T-helper 1 cell treated with Interleukin-12 subunit alpha and Interleukin-12 subunit beta and Interleukin-4 antibody, amounts not matched to agents 30 μg/mL and 1 μg/mL, for 36 hours (primary cell): ENCODE data around the gene GSC2.

Source experiments
- H3K27ac Mint-ChIP-seq: one replicate; pipeline ENCODE4 v1.8.0; 2021; ENCODE audit warnings: mild to moderate bottlenecking, mixed read lengths
- H3K27me3 Mint-ChIP-seq: one replicate; pipeline ENCODE4 v1.8.0; 2021; ENCODE audit warnings: low read depth, mixed read lengths
- H3K36me3 Mint-ChIP-seq: one replicate; pipeline ENCODE4 v1.8.0; 2021; ENCODE audit warnings: low read depth, mixed read lengths
- H3K4me1 Mint-ChIP-seq: one replicate; pipeline ENCODE4 v1.8.0; 2021; ENCODE audit warnings: low read depth, mixed read lengths
- H3K4me3 Mint-ChIP-seq: one replicate; pipeline ENCODE4 v1.8.0; 2021; ENCODE audit warnings: mild to moderate bottlenecking, moderate library complexity, mixed read lengths
- H3K9me3 Mint-ChIP-seq: one replicate; pipeline ENCODE4 v1.8.0; 2021; ENCODE audit warnings: mixed read lengths

GSC2 gene, protein sequence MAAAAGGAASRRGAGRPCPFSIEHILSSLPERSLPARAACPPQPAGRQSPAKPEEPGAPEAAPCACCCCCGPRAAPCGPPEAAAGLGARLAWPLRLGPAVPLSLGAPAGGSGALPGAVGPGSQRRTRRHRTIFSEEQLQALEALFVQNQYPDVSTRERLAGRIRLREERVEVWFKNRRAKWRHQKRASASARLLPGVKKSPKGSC

GRCh38 chr22:19149991-19150390, at the start of gene GSC2:
TSS of gene GSC2 (minus strand) at chr22:19150292. CDS start at chr22:19150283, 9 bp downstream.
- Mint-ChIP-seq H3K36me3 (peaks cover 5% of the 10 kb centered on the region), H3K4me1 (peaks cover 4% of the 10 kb centered on the region), H3K27me3 (peaks cover 62% of the 10 kb centered on the region), H3K27ac (peak within 1 kb of the TSS; percentile 59), H3K9me3 (no peaks in the 10 kb centered on the region), H3K4me3 (peak within 1 kb of the TSS; percentile 75)

DNA sequence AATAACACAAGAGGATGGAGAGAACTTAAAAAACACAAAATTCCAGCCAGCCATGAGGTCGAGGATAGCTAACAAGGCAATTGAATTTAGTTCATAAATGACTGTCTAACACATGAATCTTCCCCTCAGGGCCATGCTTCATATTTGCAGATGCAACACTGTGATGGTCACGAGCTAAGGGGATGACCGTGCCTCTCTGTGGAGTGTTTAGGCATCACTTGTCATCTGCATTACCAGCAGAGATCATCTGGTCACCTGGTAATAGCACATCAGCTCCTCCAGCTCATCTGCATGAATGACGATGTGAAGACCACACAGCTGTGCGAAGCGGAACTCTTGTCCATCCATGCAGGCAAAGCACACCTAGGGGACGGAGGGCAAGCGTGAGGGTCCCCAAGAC, 49.4 kb upstream of the GSC2 start:
- H3K4me1 Mint-ChIP-seq, result peaks cover 8% of the 10 kb centered on the region

GRCh38 chr22:19197997-19198865, 48.1 kb upstream of the GSC2 start:
- H3K4me3 Mint-ChIP-seq, result no peak overlapping the region
- no peaks in the 10 kb centered on the region for H3K9me3 Mint-ChIP-seq
- H3K27ac Mint-ChIP-seq, result no peak overlapping the region
- H3K36me3 Mint-ChIP-seq, result no peaks in the 10 kb centered on the region
- H3K27me3 Mint-ChIP-seq, result peaks cover 5% of the 10 kb centered on the region
- H3K4me1 Mint-ChIP-seq, result peaks cover 8% of the 10 kb centered on the region

More for the DNA sequence above, 49.4 kb upstream of the GSC2 start:
- H3K4me3 Mint-ChIP-seq, result no peak overlapping the region
- peaks cover 9% of the 10 kb centered on the region for H3K27me3 Mint-ChIP-seq
- no peaks in the 10 kb centered on the region for H3K9me3 Mint-ChIP-seq
- no peaks in the 10 kb centered on the region for H3K36me3 Mint-ChIP-seq
- H3K27ac Mint-ChIP-seq, result no peak overlapping the region

- Mint-ChIP-seq H3K4me3 (no peak overlapping the region), H3K27ac (no peak overlapping the region), H3K9me3 (no peaks in the 10 kb centered on the region), H3K36me3 (no peaks in the 10 kb centered on the region), H3K27me3 (peaks cover 5% of the 10 kb centered on the region), H3K4me1 (peaks cover 8% of the 10 kb centered on the region)
Observed at GRCh38 chr22:19196841-19197612, 46.9 kb upstream of the GSC2 start.

- Mint-ChIP-seq H3K9me3 (no peaks in the 10 kb centered on the region), H3K27me3 (peaks cover 5% of the 10 kb centered on the region), H3K4me1 (peaks cover 8% of the 10 kb centered on the region), H3K4me3 (no peak overlapping the region), H3K36me3 (no peaks in the 10 kb centered on the region), H3K27ac (no peak overlapping the region)
Observed at GRCh38 chr22:19195796-19196731, 46.0 kb upstream of the GSC2 start.

DNA sequence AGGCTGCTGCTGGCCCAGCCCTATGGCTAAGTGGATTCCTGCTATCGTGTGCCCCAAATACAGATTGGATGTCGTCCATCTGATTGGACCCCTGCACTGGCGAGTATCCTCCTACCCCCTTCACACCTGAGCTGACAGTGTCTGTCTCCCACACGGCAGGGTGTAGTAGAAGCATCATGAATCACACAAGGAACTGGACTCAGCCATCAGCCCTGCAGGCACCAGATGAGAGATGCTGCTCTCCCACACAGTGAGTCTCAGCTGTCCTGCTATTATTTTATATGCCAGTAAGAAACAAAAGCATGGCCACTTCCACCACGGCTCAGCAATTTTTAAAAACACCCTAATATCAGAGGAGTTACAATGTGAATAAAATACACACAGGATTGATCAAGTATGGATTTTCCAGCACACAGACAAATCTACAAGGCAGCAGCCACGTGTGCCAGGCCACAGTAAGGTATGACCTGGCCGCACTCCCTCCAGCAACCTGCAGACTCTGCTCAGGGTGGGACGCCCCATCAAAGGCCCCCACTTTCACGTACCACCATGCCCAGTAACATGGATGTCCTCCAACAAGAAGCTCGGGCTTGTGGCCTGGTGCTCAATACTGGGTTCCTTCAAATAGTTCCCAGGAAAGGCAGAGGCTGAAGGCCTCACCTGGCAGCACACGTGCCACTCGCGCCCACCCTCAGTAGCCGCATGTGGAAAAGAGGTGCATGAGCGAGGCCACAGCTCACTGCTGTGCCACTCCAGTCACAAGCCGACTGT, 44.9 kb upstream of the GSC2 start:
- H3K9me3 Mint-ChIP-seq, result no peaks in the 10 kb centered on the region
- no peaks in the 10 kb centered on the region for H3K36me3 Mint-ChIP-seq
- H3K27ac Mint-ChIP-seq, result no peak overlapping the region
- peaks cover 8% of the 10 kb centered on the region for H3K4me1 Mint-ChIP-seq
- H3K27me3 Mint-ChIP-seq, result peaks cover 2% of the 10 kb centered on the region
- no peak overlapping the region for H3K4me3 Mint-ChIP-seq

- Mint-ChIP-seq H3K4me1 (peaks cover 6% of the 10 kb centered on the region), H3K27ac (no peak overlapping the region), H3K9me3 (no peaks in the 10 kb centered on the region), H3K4me3 (no peak overlapping the region), H3K36me3 (no peaks in the 10 kb centered on the region), H3K27me3 (no peaks in the 10 kb centered on the region)
Observed at GRCh38 chr22:19193879-19194278, 43.8 kb upstream of the GSC2 start.

DNA sequence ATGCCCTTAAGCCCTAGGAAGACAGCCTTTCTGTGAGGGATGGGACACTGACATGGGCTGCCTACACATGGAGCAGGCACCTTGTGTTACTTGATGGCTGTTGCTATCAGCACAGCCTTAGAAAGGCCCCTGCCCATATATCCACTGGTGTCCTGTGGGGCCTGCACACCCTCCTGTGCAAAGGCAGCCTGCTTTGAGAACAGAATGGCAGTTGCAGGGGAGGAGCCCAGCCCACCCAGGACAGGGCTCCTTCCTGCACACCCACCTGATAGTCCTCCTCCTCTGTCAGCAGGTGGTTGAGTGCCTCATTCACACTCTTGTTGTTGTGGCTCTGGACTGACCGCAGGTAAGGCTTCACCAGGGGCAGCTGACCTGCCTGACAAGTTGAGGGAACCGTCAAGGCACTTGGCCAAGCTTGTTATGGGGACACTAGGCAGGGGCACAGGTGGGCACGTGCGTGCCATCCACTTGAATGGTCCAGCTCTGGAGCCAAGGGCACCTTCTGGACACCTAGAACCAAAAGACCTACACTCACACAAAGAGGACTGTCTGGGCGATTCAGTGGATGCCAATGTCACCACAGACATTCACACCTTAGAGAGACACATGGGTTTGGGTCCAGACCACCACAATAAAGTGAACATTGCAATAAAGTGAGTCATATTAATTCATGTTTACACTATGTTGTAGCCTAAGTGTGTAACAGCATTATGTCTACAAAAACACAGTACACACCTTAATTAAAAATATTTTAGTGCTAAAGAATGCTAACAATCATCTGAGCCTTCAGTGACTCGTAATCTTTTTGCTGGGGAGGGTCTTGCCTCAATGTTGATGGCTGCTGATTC, 37.8 kb upstream of the GSC2 start:
- Mint-ChIP-seq H3K4me3 (no peak overlapping the region), H3K9me3 (no peaks in the 10 kb centered on the region), H3K27me3 (no peaks in the 10 kb centered on the region), H3K27ac (no peak overlapping the region), H3K4me1 (no peaks in the 10 kb centered on the region), H3K36me3 (no peaks in the 10 kb centered on the region)

DNA sequence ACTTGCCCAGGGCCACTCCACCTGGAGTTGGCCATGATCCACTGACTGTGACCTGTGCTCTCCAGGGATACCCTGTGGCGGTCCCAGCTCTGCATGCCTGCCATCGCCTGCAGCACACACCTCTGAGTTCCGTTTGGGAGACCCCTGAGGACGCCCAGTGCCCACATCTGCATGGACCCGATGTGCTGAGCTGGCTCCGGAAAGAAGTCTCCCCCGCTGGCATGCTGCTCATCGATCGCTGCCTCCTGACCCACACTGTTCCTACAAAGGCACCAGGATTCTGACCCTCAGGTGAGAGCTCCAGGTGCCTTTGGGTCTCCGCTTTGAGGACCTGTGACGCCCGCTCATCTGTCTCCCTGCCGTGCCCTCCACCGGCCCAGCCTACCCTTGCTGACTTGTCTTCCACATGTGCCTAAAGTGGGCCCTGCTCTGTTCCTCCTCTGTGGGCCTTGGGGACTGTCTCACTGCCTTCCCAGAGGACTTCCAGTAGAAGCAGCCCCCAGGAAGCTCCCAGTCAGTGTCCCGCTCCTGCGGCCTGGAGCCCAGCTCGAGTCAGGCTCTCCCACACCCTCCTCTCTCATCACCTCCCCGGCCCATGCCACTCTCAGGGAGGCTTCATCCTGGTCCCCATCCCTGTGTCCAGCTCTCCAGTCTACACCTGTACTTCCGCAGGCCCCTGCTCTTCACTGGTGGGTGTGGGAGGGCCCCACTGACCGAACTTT, 34.3 kb upstream of the GSC2 start:
- Mint-ChIP-seq H3K27ac (no peak overlapping the region), H3K36me3 (no peaks in the 10 kb centered on the region), H3K4me1 (peaks cover 12% of the 10 kb centered on the region), H3K4me3 (no peak overlapping the region), H3K9me3 (no peaks in the 10 kb centered on the region), H3K27me3 (no peaks in the 10 kb centered on the region)

DNA sequence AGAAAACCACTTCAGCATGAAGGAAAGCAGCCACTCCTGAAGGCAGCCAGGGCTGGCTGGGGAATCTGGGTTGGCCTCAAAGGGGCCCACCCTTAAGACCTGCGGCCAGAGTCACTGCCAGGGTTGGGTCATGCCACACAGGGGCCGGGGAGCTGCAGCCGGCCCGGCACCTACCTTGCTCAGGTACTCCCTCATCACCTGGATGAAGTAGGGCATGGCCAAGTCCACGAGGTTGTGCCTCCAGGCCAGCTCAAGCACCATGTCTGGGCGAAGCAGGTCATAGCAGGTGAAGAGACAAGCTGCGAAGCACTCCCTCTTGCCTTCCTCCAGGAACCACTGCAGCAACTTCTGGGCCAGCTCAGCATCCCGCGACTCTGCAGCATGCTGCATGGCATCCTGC, 33.1 kb upstream of the GSC2 start:
- H3K36me3 Mint-ChIP-seq, result no peaks in the 10 kb centered on the region
- H3K9me3 Mint-ChIP-seq, result no peaks in the 10 kb centered on the region
- no peak overlapping the region for H3K27ac Mint-ChIP-seq
- H3K4me1 Mint-ChIP-seq, result peaks cover 16% of the 10 kb centered on the region
- no peak overlapping the region for H3K4me3 Mint-ChIP-seq
- H3K27me3 Mint-ChIP-seq, result no peaks in the 10 kb centered on the region

DNA sequence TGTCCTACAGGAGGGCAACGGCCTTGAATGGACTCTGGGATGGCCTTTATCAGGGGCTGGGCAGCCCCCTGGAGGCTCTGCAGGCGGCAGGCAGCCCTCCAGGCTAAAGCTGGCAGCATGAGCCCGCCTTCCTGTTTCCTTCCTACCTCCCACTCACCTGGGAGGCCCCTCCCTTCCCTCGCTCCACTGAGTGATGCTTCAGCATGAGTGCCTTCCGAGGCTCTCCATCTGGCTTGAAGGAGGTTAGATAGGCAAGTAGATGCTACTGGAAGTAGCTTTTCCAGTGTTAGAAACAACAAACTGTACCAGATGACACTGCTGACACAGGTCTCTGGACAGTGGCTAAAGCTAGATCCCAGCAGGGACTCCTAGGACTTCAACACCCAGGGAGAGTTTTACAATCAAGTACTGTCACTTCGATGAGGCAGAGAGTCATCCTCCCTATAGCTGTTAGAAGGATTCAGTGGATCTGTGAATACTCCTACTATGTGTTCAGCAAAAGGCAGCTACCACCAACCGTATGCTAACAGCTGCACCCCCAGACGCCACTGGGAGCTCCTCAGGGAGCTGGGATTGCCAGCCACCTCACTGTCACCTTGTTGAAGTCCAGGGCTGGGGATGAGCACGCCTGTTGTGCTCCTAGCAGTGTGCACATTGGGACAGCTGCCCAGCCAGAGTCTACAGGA, 32.5 kb upstream of the GSC2 start:
- no peaks in the 10 kb centered on the region for H3K27me3 Mint-ChIP-seq
- H3K4me3 Mint-ChIP-seq, result no peak overlapping the region
- H3K4me1 Mint-ChIP-seq, result peaks cover 16% of the 10 kb centered on the region
- H3K9me3 Mint-ChIP-seq, result no peaks in the 10 kb centered on the region
- H3K27ac Mint-ChIP-seq, result no peak overlapping the region
- no peaks in the 10 kb centered on the region for H3K36me3 Mint-ChIP-seq
